HT1080 (cell line): ENCODE results near the gene SEPTIN5. TPM values are rescaled to one million over a fixed set of nuclear protein-coding genes. Genes with fewer than 3 reads are reported as not detected.

Experiments
- DNase-seq: peaks from one replicate; pipeline ENCODE4 v3.0.0-alpha.2; 2015; ENCODE audit warnings: low read depth
- total RNA-seq: library from RNA; depleted of rRNA; stranded (reverse); fragments of >200 nt; shearing (Covaris generic); gene quantifications from 2 replicates; pipeline ENCODE4 v1.2.3, GENCODE V29; 2014

Gene SEPTIN5
- total RNA-seq, 1 experiment from 2014 or later: 2.8 TPM

DNA sequence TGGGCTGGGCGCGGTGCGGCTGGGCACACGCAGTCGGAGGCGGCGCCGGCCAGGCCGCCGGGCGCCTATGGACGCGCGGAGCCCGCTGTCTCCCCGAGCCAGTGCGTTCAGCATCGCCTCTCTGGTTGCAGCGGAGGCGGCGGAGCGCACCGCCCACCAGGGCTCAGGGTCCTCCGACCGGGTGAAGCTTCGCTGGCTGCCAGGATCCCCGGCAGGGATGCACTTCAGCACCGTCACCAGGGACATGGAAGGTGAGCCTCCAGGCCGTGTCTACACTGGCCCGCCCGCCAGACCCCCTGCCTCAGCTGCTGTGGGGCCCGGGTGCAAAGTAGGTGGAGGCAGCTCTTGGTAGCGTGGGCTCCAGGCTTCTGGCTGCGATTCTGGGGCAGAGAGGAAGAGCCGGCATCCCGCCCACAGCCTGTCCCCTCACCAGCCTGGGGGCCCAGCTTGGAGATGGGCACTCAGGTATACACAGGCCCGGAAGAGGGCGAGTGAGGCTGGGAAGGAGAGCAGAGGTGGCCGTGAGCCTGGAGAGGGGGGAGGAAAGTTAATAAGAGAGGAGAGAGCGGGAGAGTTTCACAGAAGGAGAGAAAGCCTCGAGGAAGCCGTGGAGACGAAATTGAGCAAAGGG, 45.2 kb downstream of the SEPTIN5 start:
- no peak for DNase-seq

GRCh38 chr22:19760058-19760950, 46.0 kb downstream of the SEPTIN5 start, which contains the start of gene TBX1:
Gene TBX1 (plus strand): TSS chr22:19760778. CDS start chr22:19760844, 66 bp downstream.
- no peak for DNase-seq

DNA sequence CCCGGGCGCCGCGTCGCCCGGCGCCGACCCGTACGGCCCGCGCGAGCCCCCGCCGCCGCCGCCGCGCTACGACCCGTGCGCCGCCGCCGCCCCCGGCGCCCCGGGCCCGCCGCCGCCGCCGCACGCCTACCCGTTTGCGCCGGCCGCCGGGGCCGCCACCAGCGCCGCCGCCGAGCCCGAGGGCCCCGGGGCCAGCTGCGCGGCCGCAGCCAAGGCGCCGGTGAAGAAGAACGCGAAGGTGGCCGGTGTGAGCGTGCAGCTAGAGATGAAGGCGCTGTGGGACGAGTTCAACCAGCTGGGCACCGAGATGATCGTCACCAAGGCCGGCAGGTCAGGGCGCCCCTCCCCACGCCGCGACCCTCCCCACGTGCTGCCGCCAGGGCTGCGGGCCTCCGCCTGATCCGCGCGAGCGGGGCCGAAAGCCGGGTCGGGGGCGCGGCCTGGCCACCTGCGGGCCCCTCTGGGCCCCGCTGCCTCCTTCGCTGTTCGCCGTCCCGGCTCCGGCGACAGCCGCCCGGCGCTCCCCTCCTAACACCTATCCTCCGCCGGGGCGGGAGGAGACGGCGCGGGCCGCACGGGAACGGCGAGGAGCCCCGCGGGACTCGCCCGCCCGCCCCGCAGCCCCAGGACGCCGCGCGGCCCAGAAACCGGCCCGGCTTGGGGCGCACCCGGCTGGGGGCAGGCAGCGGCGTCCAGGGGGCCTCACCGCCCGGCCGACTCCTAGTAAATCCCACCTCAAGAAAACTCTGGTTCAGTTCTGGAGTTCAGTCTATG, 46.8 kb downstream of the SEPTIN5 start:
- no peak for DNase-seq

DNA sequence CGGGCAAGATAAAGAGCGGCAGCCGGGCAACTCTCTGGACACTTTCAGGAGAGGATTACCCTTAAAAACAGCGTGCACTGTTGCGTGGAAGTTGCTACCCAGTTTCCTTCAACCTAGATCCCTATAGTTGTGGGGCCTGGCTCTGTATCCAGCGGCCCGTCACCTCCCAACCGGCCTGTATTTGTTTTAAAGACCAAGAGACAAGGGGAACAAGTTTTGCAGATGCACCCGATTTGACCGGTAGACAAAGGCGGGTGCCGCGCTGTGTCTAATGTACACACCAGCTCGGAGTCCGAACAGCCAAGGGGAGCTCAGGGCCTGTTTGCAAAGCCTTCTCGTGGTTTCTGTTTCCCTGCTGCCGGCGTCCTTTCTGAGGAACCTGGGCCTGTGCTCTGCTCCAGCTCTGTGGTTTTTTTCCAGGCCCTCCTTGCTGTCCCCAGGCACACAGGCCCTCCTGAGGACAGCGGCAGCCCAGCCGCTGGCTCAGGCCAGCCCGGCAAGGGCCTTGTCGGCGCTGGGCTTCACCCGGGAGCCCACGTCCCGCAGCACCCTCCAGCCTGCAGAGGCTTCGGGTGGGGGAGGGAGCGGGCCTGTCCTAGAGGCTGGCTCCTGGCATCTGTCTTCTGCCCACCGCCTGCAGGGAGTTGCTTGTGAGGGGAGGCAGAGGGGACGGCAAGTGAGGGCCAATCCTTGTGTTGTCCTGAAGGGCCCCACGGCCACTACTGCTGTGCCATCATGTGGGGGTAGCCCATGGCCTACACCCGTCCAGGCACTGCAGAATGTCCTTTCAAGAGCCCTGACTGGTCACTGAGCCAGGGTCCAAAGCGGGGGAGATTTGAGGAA, 47.6 kb downstream of the SEPTIN5 start:
- DNase-seq: no peak

GRCh38 chr22:19762568-19763457, 48.5 kb downstream of the SEPTIN5 start:
- DNase-seq: no peak

DNA sequence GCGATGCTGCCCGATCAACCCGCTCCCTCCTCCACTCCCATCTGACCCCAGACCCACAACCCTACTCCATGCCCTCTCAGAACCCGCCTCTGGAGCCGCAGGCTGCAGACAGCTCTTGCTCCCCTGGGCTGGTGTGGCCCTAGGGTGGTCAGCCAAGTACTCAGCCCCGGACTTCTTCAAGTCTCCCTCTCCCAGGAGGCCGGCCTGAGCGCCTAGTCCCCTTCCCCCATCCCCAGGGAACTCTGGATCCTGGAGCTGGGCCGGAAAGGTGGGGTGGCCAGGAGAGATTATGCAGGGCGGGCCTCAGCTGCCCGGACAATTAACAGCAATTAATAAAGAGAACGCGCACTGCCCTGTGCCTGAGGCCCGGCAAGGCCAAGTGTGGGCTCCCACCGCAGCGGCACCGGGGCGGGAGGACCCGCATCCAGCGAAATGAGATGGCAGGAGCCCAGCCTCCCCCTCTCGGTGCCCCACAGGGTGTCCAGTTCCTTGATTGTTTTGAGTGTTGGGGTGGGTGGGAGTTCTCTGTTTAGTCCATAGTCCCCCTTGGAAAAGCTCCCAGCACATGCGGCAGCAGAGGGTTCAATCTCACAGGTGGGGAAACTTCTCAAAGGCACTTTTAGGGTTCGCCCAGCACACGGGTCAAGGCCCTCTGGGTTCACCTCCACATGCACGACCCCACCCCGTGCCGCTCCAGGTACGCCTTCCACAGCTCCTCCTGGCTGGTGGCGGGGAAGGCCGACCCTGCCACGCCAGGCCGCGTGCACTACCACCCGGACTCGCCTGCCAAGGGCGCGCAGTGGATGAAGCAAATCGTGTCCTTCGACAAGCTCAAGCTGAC, 49.4 kb downstream of the SEPTIN5 start:
- no peak for DNase-seq

DNA sequence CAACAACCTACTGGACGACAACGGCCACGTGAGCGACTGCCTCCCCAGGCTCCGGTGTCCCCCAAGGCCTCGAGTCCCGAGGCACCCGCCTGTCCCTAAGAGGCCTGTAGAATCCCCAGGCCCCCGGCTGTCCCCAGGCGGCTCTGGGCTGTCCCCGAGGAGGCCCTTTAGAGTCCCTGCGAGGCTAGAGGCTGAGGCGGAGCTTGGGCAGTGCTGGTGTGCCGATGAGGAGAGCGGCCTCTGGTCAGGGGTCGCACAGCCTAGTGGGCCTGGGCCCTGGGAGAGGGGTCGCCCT, 49.9 kb downstream of the SEPTIN5 start:
- DNase-seq: no peak

GRCh38 chr22:19764636-19765476, 50.6 kb downstream of the SEPTIN5 start:
- DNase-seq: no peak

DNA sequence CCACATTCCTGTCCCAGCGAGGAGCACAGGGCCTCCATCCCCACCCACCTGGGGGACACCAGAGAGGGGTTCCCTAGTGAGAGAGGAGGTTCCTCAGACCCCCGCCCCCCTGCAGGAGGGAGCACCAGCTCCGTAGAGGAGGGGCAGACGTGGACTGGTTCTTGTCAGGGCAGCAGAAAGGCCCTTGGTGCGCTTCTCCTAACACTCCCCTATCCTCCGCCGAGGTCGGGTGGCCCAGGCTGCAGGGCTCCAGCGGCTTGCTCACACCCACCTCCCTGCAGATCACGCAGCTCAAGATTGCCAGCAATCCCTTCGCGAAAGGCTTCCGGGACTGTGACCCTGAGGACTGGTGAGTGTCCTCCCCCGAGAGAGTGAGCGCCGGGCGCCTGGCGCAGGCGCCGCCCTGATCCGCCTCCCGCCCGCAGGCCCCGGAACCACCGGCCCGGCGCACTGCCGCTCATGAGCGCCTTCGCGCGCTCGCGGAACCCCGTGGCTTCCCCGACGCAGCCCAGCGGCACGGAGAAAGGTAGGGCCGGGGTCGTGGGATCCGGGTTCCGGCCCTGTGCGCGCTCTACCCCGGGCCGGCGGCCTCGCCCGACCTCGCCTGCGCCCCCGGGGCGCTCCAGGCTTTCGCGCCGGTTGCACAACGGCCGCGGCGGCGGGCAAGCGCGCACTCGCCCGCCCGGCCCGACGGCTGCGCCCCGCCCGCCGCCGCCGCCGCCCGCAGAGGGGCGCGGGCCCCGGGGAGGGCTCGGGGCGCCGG, 51.4 kb downstream of the SEPTIN5 start:
- DNase-seq: no peak

DNA sequence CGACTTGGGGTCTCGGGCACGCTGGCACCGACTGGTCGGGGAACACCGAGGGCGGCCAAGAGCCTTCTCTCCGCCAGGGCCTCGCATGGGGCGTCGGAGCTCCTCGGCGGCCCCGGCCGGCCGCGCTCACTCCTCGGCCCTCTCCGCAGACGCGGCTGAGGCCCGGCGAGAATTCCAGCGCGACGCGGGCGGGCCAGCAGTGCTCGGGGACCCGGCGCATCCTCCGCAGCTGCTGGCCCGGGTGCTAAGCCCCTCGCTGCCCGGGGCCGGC, 51.9 kb downstream of the SEPTIN5 start:
- DNase-seq: no peak

GRCh38 chr22:19766511-19767426, 52.5 kb downstream of the SEPTIN5 start:
- no peak for DNase-seq

DNA sequence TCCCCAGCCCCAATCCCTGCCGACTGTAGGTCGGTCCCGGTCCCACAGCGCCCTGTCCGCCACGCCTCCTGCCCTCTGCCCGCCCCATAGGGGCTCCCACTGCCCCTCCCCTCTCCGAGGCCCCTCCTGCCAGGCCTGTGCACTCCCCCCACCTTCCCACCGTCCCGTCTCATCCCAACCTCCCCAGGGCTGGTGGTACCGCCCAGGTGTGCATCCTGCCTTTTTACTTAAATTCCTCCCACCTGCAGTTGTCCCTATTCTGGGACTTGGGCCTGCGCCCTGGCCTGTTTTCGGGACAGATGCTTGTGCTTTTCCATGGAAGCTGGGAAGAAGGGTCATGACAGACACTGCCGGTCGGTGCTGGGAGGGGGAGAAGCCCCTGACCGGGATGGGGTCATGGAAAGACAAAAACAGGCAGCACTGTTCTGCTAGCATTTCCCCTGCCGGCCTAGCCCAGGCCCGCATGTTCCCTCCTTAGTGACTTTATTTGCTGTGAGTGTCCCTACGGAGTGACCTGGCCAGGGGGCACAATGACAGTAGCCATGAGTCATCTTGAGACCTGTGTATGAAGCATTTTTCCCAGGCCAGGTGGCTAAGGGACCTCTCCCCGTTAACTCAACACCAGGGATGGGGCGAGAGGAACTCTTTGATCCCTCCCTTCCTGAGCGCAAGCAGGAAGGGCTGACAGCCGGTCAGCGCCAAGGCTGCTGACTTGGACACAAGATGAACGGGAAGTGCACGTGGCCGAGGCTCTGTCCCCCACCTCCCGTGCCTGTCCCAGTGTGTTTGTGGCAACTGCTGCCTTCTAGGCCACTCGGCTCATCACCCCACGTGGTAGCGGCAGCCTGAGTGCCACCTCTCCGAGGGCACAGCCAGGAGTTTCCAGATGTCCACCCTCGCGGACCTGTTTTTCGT, 53.4 kb downstream of the SEPTIN5 start:
- DNase-seq: no peak

GRCh38 chr22:19769393-19769715, 55.1 kb downstream of the SEPTIN5 start:
- no peak for DNase-seq

DNA sequence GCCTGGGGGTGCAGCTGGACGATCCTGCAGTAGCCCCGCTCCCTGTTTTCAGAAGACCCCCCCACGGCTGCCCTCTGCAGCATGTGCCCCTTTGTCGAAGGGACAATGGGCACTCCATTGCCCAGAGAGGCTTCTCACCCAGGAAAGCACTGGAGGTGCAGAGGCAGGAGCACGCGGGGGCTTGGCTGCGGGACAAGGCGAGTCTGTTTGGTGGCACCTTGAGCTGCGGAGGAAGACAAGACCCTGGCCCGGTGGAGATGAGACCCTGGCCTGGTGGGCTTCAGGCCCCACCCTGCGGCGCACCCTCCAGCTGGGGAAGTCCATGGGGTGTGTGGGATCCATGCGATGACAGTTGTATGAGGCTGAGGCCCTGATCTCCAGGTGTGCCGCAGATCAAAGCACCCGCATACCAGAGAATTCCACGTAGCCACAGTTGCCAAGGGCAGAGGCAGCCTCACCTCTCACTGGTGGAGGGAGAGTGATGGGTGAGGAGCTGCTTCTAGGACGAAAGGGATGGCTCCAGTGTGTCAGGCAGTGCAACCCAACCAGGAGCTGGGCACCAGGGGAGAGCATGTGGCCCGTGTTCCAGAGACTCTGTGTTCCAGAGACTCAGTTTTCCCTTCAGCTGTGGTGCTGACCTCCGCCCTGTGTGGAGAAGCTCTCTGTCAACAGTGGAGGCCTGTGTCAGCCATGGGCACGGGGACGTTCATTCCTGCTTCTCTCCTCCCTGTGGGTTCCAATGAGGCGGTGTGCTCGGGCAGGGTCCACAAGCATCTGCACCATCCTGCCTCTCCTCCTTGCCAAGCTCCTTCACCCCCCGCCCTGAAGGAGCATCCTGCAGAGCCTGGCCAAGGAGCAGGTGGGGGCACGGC, 56.3 kb downstream of the SEPTIN5 start:
- no peak for DNase-seq

DNA sequence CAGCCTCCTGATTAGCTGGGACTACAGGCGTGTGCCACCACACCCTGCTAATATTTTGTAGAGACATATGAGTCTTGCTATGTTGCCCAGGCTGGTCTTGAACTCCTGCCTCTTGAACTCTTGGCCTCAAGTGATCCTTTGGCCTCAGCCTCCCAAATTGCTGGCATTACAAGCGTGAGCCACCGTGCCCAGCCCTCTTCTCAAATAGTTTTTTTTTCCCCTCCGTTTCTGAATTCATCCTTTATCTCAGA, 58.0 kb downstream of the SEPTIN5 start:
- DNase-seq: no peak
